Mesendoderm (in vitro differentiated cells): ENCODE results near the gene ARHGAP26.

Source experiments
- DNase-seq: peaks from one replicate; pipeline ENCODE4 v3.0.0; 2013
- H2AK5ac ChIP-seq: 2 replicates; pipeline ENCODE4 v1.6.1; 2013; ENCODE audit warnings: low read length, inconsistent platforms
- H2BK120ac ChIP-seq: 2 replicates; pipeline ENCODE4 v1.6.1; 2013; ENCODE audit warnings: low read depth, mild to moderate bottlenecking, low read length, moderate library complexity, mixed read lengths
- H2BK15ac ChIP-seq: replicated peaks from 2 replicates; pipeline ENCODE4 v1.6.1; 2013; ENCODE audit warnings: low read depth, mild to moderate bottlenecking, moderate library complexity
- H2BK5ac ChIP-seq: 2 replicates; pipeline ENCODE4 v1.6.1; 2013; ENCODE audit warnings: low read length, inconsistent platforms
- H3K18ac ChIP-seq: 2 replicates; pipeline ENCODE4 v1.6.1; 2013; ENCODE audit warnings: mild to moderate bottlenecking, low read length, mixed read lengths
- H3K23ac ChIP-seq: one replicate; pipeline ENCODE4 v1.6.1; 2013; ENCODE audit warnings: low read length
- H3K27ac ChIP-seq: 2 replicates; pipeline ENCODE4 v1.5.1; 2013; ENCODE audit warnings: low read depth, mild to moderate bottlenecking, inconsistent platforms, low read length, moderate library complexity
- H3K27me3 ChIP-seq: 2 replicates; pipeline ENCODE4 v1.6.1; 2013; ENCODE audit warnings: low read length, control low read depth, mild to moderate bottlenecking, inconsistent platforms; ENCODE audit not compliant: insufficient read depth, poor library complexity
- H3K36me3 ChIP-seq: 2 replicates; pipeline ENCODE4 v1.6.1; 2013; ENCODE audit warnings: low read length, inconsistent platforms; ENCODE audit not compliant: control insufficient read depth, insufficient read depth
- H3K4ac ChIP-seq: one replicate; pipeline ENCODE4 v1.6.1; 2013; ENCODE audit warnings: low read depth, mild to moderate bottlenecking, low read length, moderate library complexity
- H3K4me1 ChIP-seq: 2 replicates; pipeline ENCODE4 v1.6.1; 2013; ENCODE audit warnings: low read depth, low read length, inconsistent platforms; ENCODE audit not compliant: control insufficient read depth
- H3K4me2 ChIP-seq: 2 replicates; pipeline ENCODE4 v1.6.1; 2013; ENCODE audit warnings: low read length
- H3K4me3 ChIP-seq: 2 replicates; pipeline ENCODE4 v1.5.1; 2013; ENCODE audit warnings: mild to moderate bottlenecking, low read length
- H3K56ac ChIP-seq: one replicate; pipeline ENCODE4 v1.6.1; 2013; ENCODE audit warnings: low read length
- H3K79me1 ChIP-seq: 2 replicates; pipeline ENCODE4 v1.6.1; 2013; ENCODE audit warnings: low read length, inconsistent platforms
- H3K79me2 ChIP-seq: 2 replicates; pipeline ENCODE4 v1.6.1; 2013; ENCODE audit warnings: mild to moderate bottlenecking, low read length; ENCODE audit not compliant: control insufficient read depth, insufficient read depth
- H3K9ac ChIP-seq: 2 replicates; pipeline ENCODE4 v1.6.1; 2013; ENCODE audit warnings: low read length, inconsistent platforms
- H4K5ac ChIP-seq: one replicate; pipeline ENCODE4 v1.6.1; 2013; ENCODE audit warnings: low read length
- H4K8ac ChIP-seq: one replicate; pipeline ENCODE4 v1.6.1; 2013; ENCODE audit warnings: low read depth, mild to moderate bottlenecking, control low read depth, low read length, moderate library complexity
- WGBS: extraction: QIAGEN DNeasy Blood & Tissue Kit; methylation state at CpG from one replicate; pipeline ENCODE4 v1.1.7; 2013; ENCODE audit warnings: low lambda C conversion rate, missing lambda C conversion rate; ENCODE audit not compliant: insufficient coverage; ENCODE audit errors: extremely low coverage; 5-methylcytosine and 5-hydroxymethylcytosine counted together

ARHGAP26 gene

GRCh38 chr5:143037708-143038107 lies 267.5 kb downstream of the ARHGAP26 start:
- Histone ChIP-seq H2BK5ac (peak overlapping the region; percentile 99), H3K4me3 (no peak overlapping the region), H3K9ac (peak overlapping the region; percentile 12), H2AK5ac (peak overlapping the region; percentile 93), H3K4ac (peak overlapping the region; percentile 77), H3K79me1 (no peaks in the 10 kb centered on the region), H3K23ac (peak overlapping the region; percentile 68), H3K18ac (peak overlapping the region; percentile 77), H3K4me1 (peaks cover 5% of the 10 kb centered on the region), H4K5ac (peak overlapping the region; percentile 36), H2BK15ac (peak overlapping the region; percentile 100), H3K27me3 (no peaks in the 10 kb centered on the region), H2BK120ac (peak overlapping the region; percentile 99), H3K79me2 (no peaks in the 10 kb centered on the region), H3K27ac (peak overlapping the region; percentile 57), H4K8ac (peak overlapping the region; percentile 16), H3K4me2 (no peak overlapping the region), H3K36me3 (no peaks in the 10 kb centered on the region), H3K56ac (peak overlapping the region; percentile 73)
- no CpG with 5 or more reads among the region's 1 CpG for WGBS
- no peak for DNase-seq

- no peak overlapping the region for H4K8ac ChIP-seq
- no peak for DNase-seq
- no peak overlapping the region for H2BK120ac ChIP-seq
- peaks cover 5% of the 10 kb centered on the region for H3K4me1 ChIP-seq
- no peak overlapping the region for H2BK15ac ChIP-seq
- H3K4ac ChIP-seq, result no peak overlapping the region
- H3K27ac ChIP-seq, result no peak overlapping the region
- H3K79me2 ChIP-seq, result no peaks in the 10 kb centered on the region
- H3K79me1 ChIP-seq, result no peaks in the 10 kb centered on the region
- H3K9ac ChIP-seq, result no peak overlapping the region
- H3K18ac ChIP-seq, result no peak overlapping the region
- peak overlapping the region; percentile 87 for H2AK5ac ChIP-seq
- no peaks in the 10 kb centered on the region for H3K27me3 ChIP-seq
- no peaks in the 10 kb centered on the region for H3K36me3 ChIP-seq
- no CpG with 5 or more reads among the region's 2 CpGs for WGBS
- peak overlapping the region; percentile 40 for H2BK5ac ChIP-seq
- H3K4me3 ChIP-seq, result no peak overlapping the region
- no peak overlapping the region for H4K5ac ChIP-seq
- no peak overlapping the region for H3K23ac ChIP-seq
- H3K4me2 ChIP-seq, result no peak overlapping the region
- H3K56ac ChIP-seq, result peak overlapping the region; percentile 46
These were observed 270.4 kb downstream of the ARHGAP26 start for GRCh38 chr5:143040622-143041021.

- H3K27ac ChIP-seq, result no peak overlapping the region
These were observed 271.3 kb downstream of the ARHGAP26 start for GRCh38 chr5:143041461-143041860.

GRCh38 chr5:143041972-143042770 lies 272.0 kb downstream of the ARHGAP26 start:
- Histone ChIP-seq H3K79me2 (no peaks in the 10 kb centered on the region), H3K9ac (no peak overlapping the region), H4K8ac (no peak overlapping the region), H3K4me2 (no peak overlapping the region), H2BK5ac (no peak overlapping the region), H3K23ac (no peak overlapping the region), H2AK5ac (no peak overlapping the region), H2BK15ac (no peak overlapping the region), H3K27me3 (no peaks in the 10 kb centered on the region), H3K27ac (no peak overlapping the region), H3K36me3 (no peaks in the 10 kb centered on the region), H4K5ac (no peak overlapping the region), H3K79me1 (no peaks in the 10 kb centered on the region), H3K4me1 (peaks cover 5% of the 10 kb centered on the region), H2BK120ac (peak overlapping the region; percentile 45), H3K18ac (peak overlapping the region; percentile 39), H3K4ac (no peak overlapping the region), H3K4me3 (no peak overlapping the region), H3K56ac (no peak overlapping the region)
- WGBS, result no CpG with 5 or more reads among the region's 6 CpGs
- no peak for DNase-seq

More at GRCh38 chr5:143041461-143041860, 271.3 kb downstream of the ARHGAP26 start:
- Histone ChIP-seq H2BK5ac (no peak overlapping the region), H3K23ac (no peak overlapping the region), H4K8ac (no peak overlapping the region), H3K27me3 (no peaks in the 10 kb centered on the region), H3K79me1 (no peaks in the 10 kb centered on the region), H3K4me1 (peaks cover 5% of the 10 kb centered on the region), H2BK120ac (no peak overlapping the region), H3K4ac (peak overlapping the region; percentile 71), H2BK15ac (no peak overlapping the region), H3K56ac (no peak overlapping the region), H3K18ac (no peak overlapping the region), H3K36me3 (no peaks in the 10 kb centered on the region), H3K4me2 (no peak overlapping the region), H3K4me3 (no peak overlapping the region), H3K9ac (no peak overlapping the region), H2AK5ac (no peak overlapping the region), H4K5ac (no peak overlapping the region), H3K79me2 (no peaks in the 10 kb centered on the region)
- WGBS, result no CpG with 5 or more reads among the region's 7 CpGs
- no peak for DNase-seq

GRCh38 chr5:143044265-143044664 lies 274.1 kb downstream of the ARHGAP26 start:
- H3K18ac ChIP-seq, result no peak overlapping the region
- no CpG with 5 or more reads among the region's 4 CpGs for WGBS

More at GRCh38 chr5:143044265-143044664, 274.1 kb downstream of the ARHGAP26 start:
- no peaks in the 10 kb centered on the region for H3K36me3 ChIP-seq
- no peaks in the 10 kb centered on the region for H3K79me1 ChIP-seq
- no peak overlapping the region for H2BK120ac ChIP-seq
- no peak overlapping the region for H3K4me2 ChIP-seq
- no peak for DNase-seq
- no peaks in the 10 kb centered on the region for H3K79me2 ChIP-seq
- H3K23ac ChIP-seq, result no peak overlapping the region
- H2BK5ac ChIP-seq, result no peak overlapping the region
- no peak overlapping the region for H3K27ac ChIP-seq
- H3K56ac ChIP-seq, result no peak overlapping the region
- no peak overlapping the region for H4K8ac ChIP-seq
- H3K4me1 ChIP-seq, result no peaks in the 10 kb centered on the region
- H3K27me3 ChIP-seq, result no peaks in the 10 kb centered on the region
- H2BK15ac ChIP-seq, result no peak overlapping the region
- no peak overlapping the region for H2AK5ac ChIP-seq
- no peak overlapping the region for H3K4ac ChIP-seq
- no peak overlapping the region for H3K9ac ChIP-seq
- no peak overlapping the region for H4K5ac ChIP-seq
- H3K4me3 ChIP-seq, result no peak overlapping the region
